ENCODE measurements around the gene SERPINA12. TPM values are rescaled to one million over a fixed set of nuclear protein-coding genes. Genes with fewer than 3 reads are reported as not detected.
A peak's percentile ranks its signal among the peaks of the same experiment; 100 is the strongest.

The SERPINA12 gene
- total and polyA plus RNA-seq, 4 donors: 0.28 TPM; not detected in 3

- DNase-seq (ENCODE audit: low spot score): no peak
- Histone ChIP-seq H3K27me3 (ENCODE audit: control insufficient read depth in 4 of 4, insufficient read depth in 4 of 4, low read length in 3 of 4) (no peaks in the 10 kb centered on the region), H3K4me1 (ENCODE audit: control insufficient read depth in 4 of 4, insufficient read depth in 4 of 4, low read length in 3 of 4) (peaks cover 10 to 35% (median 25%) of the 10 kb centered on the region in 4 donors), H3K9ac (ENCODE audit: low read depth in 1 of 2, low read length in 2 of 2) (no peak overlapping the region), H3K4me3 (ENCODE audit: low read depth in 1 of 3, low read length in 3 of 3) (peak overlapping the region in 1 of 3 donors; percentile 18), H3K9me3 (ENCODE audit: control insufficient read depth in 4 of 4, low read length in 3 of 4) (no peaks in the 10 kb centered on the region), H3K27ac (ENCODE audit: low read depth in 1 of 2, low read length in 2 of 2) (peak overlapping the region in 1 of 2 donors; percentile 54), H3K36me3 (ENCODE audit: control insufficient read depth in 4 of 4, insufficient read depth in 3 of 4, low read depth in 1 of 4, low read length in 3 of 4) (no peaks in the 10 kb centered on the region)
- WGBS: 46% methylated on average over 15 of the region's 16 CpGs
- TF ChIP-seq JUND (IDR thresholded peaks at IDR 0.05): peak in 1 of 2 donors; percentile 67
- TF ChIP-seq EGR1 (IDR thresholded peaks at IDR 0.05; ENCODE audit: low read depth in 2 of 2): no peak
- TF ChIP-seq RXRA (IDR thresholded peaks at IDR 0.05): peak; percentile 81 to 84
- TF ChIP-seq NR2F2 (IDR thresholded peaks at IDR 0.05): peak; percentile 16
- TF ChIP-seq GABPA (IDR thresholded peaks at IDR 0.05 in 1 of 2, conservative IDR thresholded peaks at IDR 0.05 in 1 of 2): peak in 1 of 2 donors; percentile 61
- TF ChIP-seq CTCF (IDR thresholded peaks at IDR 0.05; ENCODE audit: low read depth, low read length, missing input control): no peak
- TF ChIP-seq SP1 (IDR thresholded peaks at IDR 0.05): peak; percentile 54
- TF ChIP-seq YY1 (IDR thresholded peaks at IDR 0.05): peak; percentile 52
- TF ChIP-seq ZBTB33 (IDR thresholded peaks at IDR 0.05): peak; percentile 76
- peak; percentile 32 to 50 for TF ChIP-seq RAD21 (IDR thresholded peaks at IDR 0.05)
- peak; percentile 81 for TF ChIP-seq FOXA2 (IDR thresholded peaks at IDR 0.05)
- peak; percentile 75 for TF ChIP-seq FOXA1 (IDR thresholded peaks at IDR 0.05)
- peak; percentile 24 for TF ChIP-seq REST (IDR thresholded peaks at IDR 0.05)
- TF ChIP-seq ATF3 (IDR thresholded peaks at IDR 0.05): peak; percentile 56
- peak; percentile 43 for TF ChIP-seq MAX (IDR thresholded peaks at IDR 0.05)
- TF ChIP-seq TAF1 (conservative IDR thresholded peaks at IDR 0.05): no peak
- peak; percentile 77 for TF ChIP-seq HNF4A (conservative IDR thresholded peaks at IDR 0.05)
- no peak for TF ChIP-seq HNF4G (IDR thresholded peaks at IDR 0.05)
Observed at GRCh38 chr14:94501588-94502516, 7.4 kb downstream of the SERPINA12 start.
